Parathyroid adenoma (tissue), 2 donors: ENCODE measurements around the gene SYT11.

Experiments
- H2AFZ ChIP-seq: fragments of 300-600 bp; sonication (generic); one replicate; pipeline ENCODE4 v1.7.0; 2017; ENCODE audit warnings: antibody characterized with exemption, mild to moderate bottlenecking
- H3K27ac ChIP-seq: fragments of 300-600 bp; sonication (generic); one replicate; pipeline ENCODE4 v1.7.0; 2017
- H3K27me3 ChIP-seq: fragments of 300-600 bp; sonication (generic); one replicate; pipeline ENCODE4 v1.7.0; 2017; ENCODE audit warnings: low read length; ENCODE audit not compliant: control insufficient read depth, insufficient read depth
- H3K36me3 ChIP-seq: fragments of 300-600 bp; sonication (generic); one replicate; pipeline ENCODE4 v1.7.0; 2017; ENCODE audit warnings: low read length; ENCODE audit not compliant: control insufficient read depth, insufficient read depth
- H3K4me1 ChIP-seq: fragments of 300-600 bp; sonication (generic); one replicate; pipeline ENCODE4 v1.7.0; 2017; ENCODE audit warnings: control low read depth
- H3K4me2 ChIP-seq: fragments of 300-600 bp; sonication (generic); one replicate; pipeline ENCODE4 v1.7.0; 2017; ENCODE audit warnings: low read length
- H3K4me3 ChIP-seq: fragments of 300-600 bp; sonication (generic); one replicate; pipeline ENCODE4 v1.7.0; 2017; ENCODE audit warnings: low read depth, low read length
- H3K79me2 ChIP-seq: fragments of 300-600 bp; sonication (generic); one replicate; pipeline ENCODE4 v1.7.0; 2017; ENCODE audit warnings: control low read depth
- H3K9ac ChIP-seq: fragments of 300-600 bp; sonication (generic); one replicate; pipeline ENCODE4 v1.7.0; 2017; ENCODE audit warnings: mild to moderate bottlenecking
- H3K9me3 ChIP-seq: fragments of 300-600 bp; sonication (generic); one replicate; pipeline ENCODE4 v1.7.0; 2017; ENCODE audit warnings: low read length; ENCODE audit not compliant: control insufficient read depth
- TF ChIP-seq, protein P1 (sequence below): fragments of 300-600 bp; sonication (generic); IDR thresholded peaks from one replicate; pipeline ENCODE4 v1.7.0; 2017; ENCODE audit warnings: antibody characterized with exemption, mild to moderate bottlenecking
- donor health status: primary hyperparathyroidism.

SYT11 gene

DNA sequence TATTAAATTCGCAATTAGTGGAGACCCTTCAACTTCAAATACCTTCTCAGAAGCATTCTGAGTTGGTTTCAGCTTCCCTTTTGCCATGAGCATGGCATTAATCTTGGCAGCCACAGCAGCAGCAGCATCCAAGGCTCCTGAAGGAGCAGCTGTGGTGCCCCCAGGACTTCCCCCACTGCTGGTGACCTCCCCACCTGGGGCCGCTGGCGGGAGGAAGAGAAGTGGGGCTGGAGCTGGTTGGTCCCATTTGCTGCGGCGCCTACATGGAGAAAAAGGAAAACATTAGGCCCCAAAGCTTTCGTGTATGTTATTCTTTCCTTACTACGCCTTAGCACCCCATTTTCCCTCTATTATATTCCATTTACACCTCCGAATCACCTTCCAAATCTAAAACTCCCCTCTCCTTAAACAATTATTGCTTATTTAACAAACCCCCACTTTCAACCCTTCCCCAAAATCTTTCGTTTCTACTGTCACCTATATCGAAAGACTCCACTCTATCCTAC lies 74.3 kb downstream of the SYT11 start:
- Histone ChIP-seq H3K9ac (no peak overlapping the region), H3K4me2 (peak overlapping the region; percentile 99), H3K79me2 (peaks cover 22% of the 10 kb centered on the region), H2AFZ (peak overlapping the region; percentile 57), H3K4me1 (peaks cover 2% of the 10 kb centered on the region), H3K4me3 (peak overlapping the region; percentile 100), H3K9me3 (no peaks in the 10 kb centered on the region), H3K27ac (peak overlapping the region; percentile 91), H3K36me3 (no peaks in the 10 kb centered on the region), H3K27me3 (no peaks in the 10 kb centered on the region)
- TF ChIP-seq, protein P1, sequence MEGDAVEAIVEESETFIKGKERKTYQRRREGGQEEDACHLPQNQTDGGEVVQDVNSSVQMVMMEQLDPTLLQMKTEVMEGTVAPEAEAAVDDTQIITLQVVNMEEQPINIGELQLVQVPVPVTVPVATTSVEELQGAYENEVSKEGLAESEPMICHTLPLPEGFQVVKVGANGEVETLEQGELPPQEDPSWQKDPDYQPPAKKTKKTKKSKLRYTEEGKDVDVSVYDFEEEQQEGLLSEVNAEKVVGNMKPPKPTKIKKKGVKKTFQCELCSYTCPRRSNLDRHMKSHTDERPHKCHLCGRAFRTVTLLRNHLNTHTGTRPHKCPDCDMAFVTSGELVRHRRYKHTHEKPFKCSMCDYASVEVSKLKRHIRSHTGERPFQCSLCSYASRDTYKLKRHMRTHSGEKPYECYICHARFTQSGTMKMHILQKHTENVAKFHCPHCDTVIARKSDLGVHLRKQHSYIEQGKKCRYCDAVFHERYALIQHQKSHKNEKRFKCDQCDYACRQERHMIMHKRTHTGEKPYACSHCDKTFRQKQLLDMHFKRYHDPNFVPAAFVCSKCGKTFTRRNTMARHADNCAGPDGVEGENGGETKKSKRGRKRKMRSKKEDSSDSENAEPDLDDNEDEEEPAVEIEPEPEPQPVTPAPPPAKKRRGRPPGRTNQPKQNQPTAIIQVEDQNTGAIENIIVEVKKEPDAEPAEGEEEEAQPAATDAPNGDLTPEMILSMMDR: no peak

DNA sequence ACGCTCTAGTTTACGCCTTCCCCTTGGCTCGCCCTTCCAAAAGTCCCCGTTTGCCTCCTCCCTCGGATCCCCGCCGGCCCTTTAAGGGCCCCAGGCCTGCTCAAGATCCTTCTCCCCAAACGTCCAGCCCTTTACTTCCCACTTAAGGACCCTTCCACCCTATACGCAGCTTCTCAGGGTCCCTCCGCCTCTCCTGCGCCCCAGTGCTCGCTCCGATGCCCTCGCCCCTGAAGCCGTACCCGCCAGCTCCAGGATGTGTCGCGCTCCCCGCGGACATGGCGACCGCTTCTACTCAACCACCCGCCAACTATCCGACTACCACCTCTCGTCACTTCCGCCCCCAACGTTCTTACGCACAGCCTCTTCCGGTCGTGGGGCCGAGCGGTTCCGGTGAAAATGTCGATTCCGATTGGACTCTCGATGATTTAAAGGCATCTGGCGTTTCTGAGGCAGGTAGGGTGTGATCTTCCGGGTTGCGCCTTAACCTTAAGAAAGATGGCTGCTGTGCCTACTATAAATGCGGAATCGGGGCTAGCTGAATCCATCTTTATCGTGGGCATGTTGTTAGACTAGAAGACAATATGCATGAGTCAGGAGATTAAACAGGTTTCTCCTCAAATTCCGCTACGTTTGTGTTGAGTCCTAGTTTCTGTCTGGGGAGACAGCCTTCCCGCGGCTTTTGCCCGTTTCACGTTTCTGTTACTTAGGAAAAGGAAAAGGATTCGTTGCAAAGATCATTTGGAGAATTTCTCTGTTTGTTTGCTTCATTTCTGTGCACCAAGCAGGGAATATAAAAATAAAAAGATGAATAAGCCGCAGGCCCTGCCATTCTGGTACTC lies 74.9 kb downstream of the SYT11 start, which contains the start of gene KHDC4:
KHDC4 (minus strand) TSS at position 317 of the 839 bp plus-strand sequence; CDS start at position 277, 40 bp downstream.
- H3K79me2 ChIP-seq: peaks cover 22% of the 10 kb centered on the region
- no peaks in the 10 kb centered on the region for H3K9me3 ChIP-seq
- H2AFZ ChIP-seq: peak within 1 kb of the TSS; percentile 95
- H3K9ac ChIP-seq: peak within 1 kb of the TSS; percentile 28
- peak within 1 kb of the TSS; percentile 100 for H3K4me3 ChIP-seq
- H3K27ac ChIP-seq: peak within 1 kb of the TSS; percentile 91
- no peaks in the 10 kb centered on the region for H3K36me3 ChIP-seq
- TF ChIP-seq, protein P1: no peak
- H3K4me1 ChIP-seq: peaks cover 2% of the 10 kb centered on the region
- peak within 1 kb of the TSS; percentile 99 for H3K4me2 ChIP-seq
- no peaks in the 10 kb centered on the region for H3K27me3 ChIP-seq
